AG04450 (cell line): ENCODE data around the gene SUPV3L1. TPM values are rescaled to one million over a fixed set of nuclear protein-coding genes. Genes with fewer than 3 reads are reported as not detected.

ENCODE experiments used
- CTCF ChIA-PET: fragments of 300-600, 350-600 bp; formaldehyde crosslinking; extraction: SDS; loops from one replicate; lab custom pipeline; 2022; ENCODE audit warnings: antibody characterized with exemption, inconsistent platforms; lab: Charles Lee
- POLR2A ChIA-PET: fragments of 350-600 bp; formaldehyde crosslinking; extraction: SDS; loops from one replicate; lab custom pipeline; 2021; ENCODE audit warnings: antibody characterized with exemption, inconsistent platforms; lab: Yijun Ruan, JAX
- DNase-seq: peaks from one replicate; pipeline ENCODE4 v3.0.0-alpha.2; 2011; ENCODE audit warnings: low read depth, low spot score
- H3K27ac ChIP-seq: one replicate; pipeline ENCODE4 v1.5.1; 2012; ENCODE audit warnings: low read depth, low read length, control low read depth
- H3K27me3 ChIP-seq: one replicate; pipeline ENCODE4 v1.6.0; 2012; ENCODE audit warnings: low read length; ENCODE audit not compliant: control insufficient read depth, insufficient read depth
- H3K4me3 ChIP-seq: 2 replicates; pipeline ENCODE4 v1.5.1; 2011; ENCODE audit warnings: mild to moderate bottlenecking, low read depth, low read length, control low read depth
- H3K9me3 ChIP-seq: 2 replicates; pipeline ENCODE4 v1.5.1; 2012; ENCODE audit warnings: low read length; ENCODE audit not compliant: control insufficient read depth, insufficient read depth
- CTCF ChIP-seq: IDR thresholded peaks from 2 replicates; pipeline ENCODE4 v1.5.1; 2011; ENCODE audit warnings: low read depth, low read length, control low read depth, inconsistent platforms
- polyA plus RNA-seq: library from polyadenylated mRNA; depleted of rRNA; stranded (reverse); fragments of >200 nt; gene quantifications from 2 replicates; pipeline ENCODE4 v1.2.3, GENCODE V29; 2011

SUPV3L1 gene
- polyA plus RNA-seq, 1 experiment: 31.8 TPM

- no peak for DNase-seq
- Histone ChIP-seq H3K4me3 (no peak overlapping the region), H3K27ac (no peak overlapping the region), H3K27me3 (no peaks in the 10 kb centered on the region), H3K9me3 (no peaks in the 10 kb centered on the region)
- CTCF ChIA-PET: interaction anchor here (1.0 kb wide), 1 partner anchor 193 kb away, joined by 6 read pairs; no protein-coding TSS in a partner anchor
- TF ChIP-seq CTCF: no peak
- POLR2A ChIA-PET: no interaction called here
These were observed 35.6 kb downstream of the SUPV3L1 start for GRCh38 chr10:69215405-69216171.

GRCh38 chr10:69216577-69217118 is 36.6 kb downstream of the SUPV3L1 start:
- CTCF ChIA-PET: interaction anchor here (1.0 kb wide), 1 partner anchor 192 kb away, joined by 6 read pairs; no protein-coding TSS in a partner anchor
- no peak overlapping the region for H3K27ac ChIP-seq

GRCh38 chr10:69217119-69217754 is 37.2 kb downstream of the SUPV3L1 start:
- ChIA-PET CTCF (interaction anchor here (0.5 kb wide), 1 partner anchor 64 kb away, joined by 5 read pairs; no protein-coding TSS in a partner anchor), POLR2A (interaction anchor here (0.7 kb wide), 1 partner anchor 93 kb away, joined by 3 read pairs; no protein-coding TSS in a partner anchor)
- Histone ChIP-seq H3K4me3 (no peak overlapping the region), H3K27me3 (no peaks in the 10 kb centered on the region), H3K9me3 (no peaks in the 10 kb centered on the region), H3K27ac (no peak overlapping the region)
- TF ChIP-seq CTCF: no peak
- peak; percentile 32 for DNase-seq

More at GRCh38 chr10:69216577-69217118, 36.6 kb downstream of the SUPV3L1 start:
- TF ChIP-seq CTCF: no peak
- H3K9me3 ChIP-seq: no peaks in the 10 kb centered on the region
- H3K27me3 ChIP-seq: no peaks in the 10 kb centered on the region
- no peak overlapping the region for H3K4me3 ChIP-seq
- POLR2A ChIA-PET: no interaction called here
- no peak for DNase-seq

- Histone ChIP-seq H3K27ac (no peak overlapping the region), H3K27me3 (no peaks in the 10 kb centered on the region), H3K4me3 (no peak overlapping the region), H3K9me3 (no peaks in the 10 kb centered on the region)
- CTCF ChIA-PET: no interaction called here
- POLR2A ChIA-PET: no interaction called here
- DNase-seq: no peak
- no peak for TF ChIP-seq CTCF
These were observed 38.8 kb downstream of the SUPV3L1 start for GRCh38 chr10:69218831-69219230.

- DNase-seq: no peak
- no peak for TF ChIP-seq CTCF
- Histone ChIP-seq H3K27me3 (no peaks in the 10 kb centered on the region), H3K9me3 (no peaks in the 10 kb centered on the region), H3K27ac (no peak within 1 kb of the TSS), H3K4me3 (no peak within 1 kb of the TSS)
- CTCF ChIA-PET: interaction anchor here (1.5 kb wide), 1 partner anchor 9 kb away, joined by 4 read pairs; no protein-coding TSS in a partner anchor
- POLR2A ChIA-PET: no interaction called here
These were observed 40.0 kb downstream of the SUPV3L1 start, which contains the start of gene HKDC1 for GRCh38 chr10:69220041-69220451. TSS of gene HKDC1 (plus strand) at chr10:69220332. CDS start at chr10:69220436, 104 bp downstream.
